Liver (tissue), 9 donors: Measurements from ENCODE around the gene DNAH6. TPM values are rescaled to one million over a fixed set of nuclear protein-coding genes. Genes with fewer than 3 reads are reported as not detected.

ENCODE experiments used
- DNase-seq: peaks from one replicate; pipeline ENCODE4 v3.0.0-alpha.2; 2017; ENCODE audit warnings: low spot score
- H3K27ac ChIP-seq, 2 donors: one replicate each; pipeline ENCODE4 v1.7.0; 2013; ENCODE audit warnings: inconsistent platforms in 2 of 2, low read length in 2 of 2, control low read depth in 1 of 2, low read depth in 1 of 2, mild to moderate bottlenecking in 1 of 2
- H3K27me3 ChIP-seq, 4 donors: one replicate each; pipeline versions ENCODE4 v1.6.1 to v1.7.0; 2013; ENCODE audit warnings: low read length in 3 of 4, inconsistent platforms in 1 of 4, mild to moderate bottlenecking in 1 of 4, moderate library complexity in 1 of 4; ENCODE audit not compliant: control insufficient read depth in 4 of 4, insufficient read depth in 4 of 4
- H3K36me3 ChIP-seq, 4 donors: one replicate each; pipeline versions ENCODE4 v1.6.1 to v1.7.0; 2013; ENCODE audit warnings: low read length in 3 of 4, mild to moderate bottlenecking in 3 of 4, low read depth in 1 of 4, moderate library complexity in 1 of 4; ENCODE audit not compliant: control insufficient read depth in 4 of 4, insufficient read depth in 3 of 4
- H3K4me1 ChIP-seq, 4 donors: one replicate each; pipeline versions ENCODE4 v1.6.1 to v1.7.0; 2013; ENCODE audit warnings: low read length in 3 of 4, mild to moderate bottlenecking in 3 of 4, moderate library complexity in 1 of 4; ENCODE audit not compliant: control insufficient read depth in 4 of 4, insufficient read depth in 4 of 4
- H3K4me3 ChIP-seq, 3 donors: one replicate each; pipeline versions ENCODE4 v1.6.1 to v1.7.0; 2013; ENCODE audit warnings: low read length in 3 of 3, control low read depth in 1 of 3, low read depth in 1 of 3, mild to moderate bottlenecking in 1 of 3
- H3K9ac ChIP-seq, 2 donors: one replicate each; pipeline ENCODE4 v1.7.0; 2013; ENCODE audit warnings: low read length in 2 of 2, mild to moderate bottlenecking in 2 of 2, moderate library complexity in 2 of 2, control low read depth in 1 of 2, low read depth in 1 of 2
- H3K9me3 ChIP-seq, 4 donors: one replicate each; pipeline versions ENCODE4 v1.6.1 to v1.7.0; 2013; ENCODE audit warnings: low read length in 3 of 4; ENCODE audit not compliant: control insufficient read depth in 4 of 4
- EGR1 ChIP-seq, 2 donors: IDR thresholded peaks; 2 replicates each; pipeline ENCODE4 v1.6.1; 2016 to 2018; ENCODE audit warnings: antibody characterized with exemption in 2 of 2, low read depth in 2 of 2
- FOXA1 ChIP-seq: IDR thresholded peaks from 2 replicates; pipeline ENCODE4 v1.6.1; 2016; ENCODE audit warnings: antibody characterized with exemption
- FOXA2 ChIP-seq: IDR thresholded peaks from 2 replicates; pipeline ENCODE4 v1.6.1; 2016; ENCODE audit warnings: antibody characterized with exemption
- GABPA ChIP-seq, 2 donors: IDR thresholded peaks in 1 of 2; conservative IDR thresholded peaks in 1 of 2; 2 replicates each; pipeline ENCODE4 v1.6.1; 2016; ENCODE audit warnings: antibody characterized with exemption in 2 of 2, mild to moderate bottlenecking in 1 of 2, moderate library complexity in 1 of 2
- HNF4A ChIP-seq, 2 donors: conservative IDR thresholded peaks; 2 replicates each; pipeline ENCODE4 v1.6.1; 2016; ENCODE audit warnings: antibody characterized with exemption in 2 of 2, mild to moderate bottlenecking in 2 of 2
- HNF4G ChIP-seq: IDR thresholded peaks from 2 replicates; pipeline ENCODE4 v1.6.1; 2016; ENCODE audit warnings: antibody characterized with exemption
- JUND ChIP-seq, 2 donors: IDR thresholded peaks; 2 replicates each; pipeline ENCODE4 v1.6.1; 2016; ENCODE audit warnings: antibody characterized with exemption in 2 of 2
- NR2F2 ChIP-seq: IDR thresholded peaks from 2 replicates; pipeline ENCODE4 v1.6.1; 2016; ENCODE audit warnings: antibody characterized with exemption
- RAD21 ChIP-seq, 2 donors: IDR thresholded peaks; 2 replicates each; pipeline ENCODE4 v1.6.1; 2016; ENCODE audit warnings: antibody characterized with exemption in 2 of 2, mild to moderate bottlenecking in 2 of 2
- RXRA ChIP-seq, 2 donors: IDR thresholded peaks; 2 replicates each; pipeline ENCODE4 v1.6.1; 2017 to 2018; ENCODE audit warnings: antibody characterized with exemption in 2 of 2, mild to moderate bottlenecking in 1 of 2
- SP1 ChIP-seq: IDR thresholded peaks from 2 replicates; pipeline ENCODE4 v1.6.1; 2018; ENCODE audit warnings: antibody characterized with exemption, mild to moderate bottlenecking
- TAF1 ChIP-seq: conservative IDR thresholded peaks from 2 replicates; pipeline ENCODE4 v1.6.1; 2016; ENCODE audit warnings: antibody characterized with exemption, mild to moderate bottlenecking
- YY1 ChIP-seq: IDR thresholded peaks from 2 replicates; pipeline ENCODE4 v1.6.1; 2016; ENCODE audit warnings: antibody characterized with exemption, mild to moderate bottlenecking
- WGBS: extraction: QIAGEN DNeasy Blood & Tissue Kit; methylation state at CpG from one replicate; pipeline ENCODE4 v1.1.7; 2013; 5-methylcytosine and 5-hydroxymethylcytosine counted together
- polyA plus RNA-seq, 2 donors: library from polyadenylated mRNA; stranded (reverse) in 1 of 2; unstranded in 1 of 2; fragments of 200-250 nt in 1 of 2; fragments of >200 nt in 1 of 2; fragmentation: Nextera tagmentation in 1 of 2; extraction: Ambion mirVana in 1 of 2; gene quantifications; one replicate each; pipeline versions ENCODE4 v1.2.1 to v1.2.3, GENCODE V29; 2013 to 2015
- total RNA-seq, 2 donors: library from RNA; depleted of rRNA; stranded (reverse); fragments of >200 nt; gene quantifications; one replicate each; pipeline ENCODE4 v1.2.3, GENCODE V29; 2014
- TF ChIP-seq, protein P1 (sequence below): IDR thresholded peaks from 2 replicates; pipeline ENCODE4 v1.6.1; 2016; ENCODE audit warnings: antibody characterized with exemption
- TF ChIP-seq, protein P2 (sequence below): IDR thresholded peaks from 2 replicates; pipeline ENCODE4 v1.6.1; 2016; ENCODE audit warnings: antibody characterized with exemption, mild to moderate bottlenecking
- TF ChIP-seq, protein P3 (sequence below): IDR thresholded peaks from 2 replicates; pipeline ENCODE4 v1.6.1; 2016; ENCODE audit warnings: antibody characterized with exemption
- TF ChIP-seq, protein P4 (sequence below): fragments of 150-350 bp; IDR thresholded peaks from 2 replicates; pipeline ENCODE4 v1.5.1; 2017; ENCODE audit warnings: improper control_type of control experiment, low read depth, low read length; ENCODE audit not compliant: missing input control
- TF ChIP-seq, protein P5 (sequence below): IDR thresholded peaks from 2 replicates; pipeline ENCODE4 v1.6.1; 2016; ENCODE audit warnings: antibody characterized with exemption
- donor health status: healthy.
- donor health status: healthy.
- donor health status: healthy.
- donor health status: healthy.
- donor health status: healthy.

The DNAH6 gene
- total and polyA plus RNA-seq, 4 donors: 0.32 to 1.6 (median 0.59) TPM

DNA sequence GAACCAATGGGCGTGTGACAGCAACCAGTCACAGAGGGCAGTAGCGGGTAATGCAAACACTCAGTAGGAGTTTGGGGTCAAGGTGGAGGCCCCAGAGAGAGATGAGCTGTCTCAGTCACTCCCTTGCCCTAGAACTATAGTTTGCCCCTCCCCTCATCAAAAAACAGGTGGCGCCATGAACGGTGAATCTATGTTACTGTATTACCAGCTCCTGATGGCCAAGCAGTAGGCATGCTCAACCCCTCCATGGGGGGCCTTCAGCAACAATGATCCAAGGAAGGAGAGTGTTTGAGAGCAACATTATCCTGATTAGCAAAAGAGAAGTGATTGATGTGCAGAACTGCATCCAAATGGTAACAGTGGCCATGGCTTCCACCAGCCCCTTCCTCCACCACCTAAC is 334.2 kb downstream of the DNAH6 start:
- Histone ChIP-seq H3K4me3 (no peak overlapping the region), H3K4me1 (no peaks in the 10 kb centered on the region), H3K27me3 (no peaks in the 10 kb centered on the region), H3K27ac (no peak overlapping the region), H3K9me3 (no peaks in the 10 kb centered on the region), H3K9ac (no peak overlapping the region), H3K36me3 (no peaks in the 10 kb centered on the region)
- 97% methylated on average over 4 of the region's 4 CpGs for WGBS
- no peak for TF ChIP-seq YY1
- no peak for TF ChIP-seq RAD21 (IDR thresholded peaks at IDR 0.05)
- TF ChIP-seq SP1: no peak
- TF ChIP-seq HNF4G: no peak
- no peak for TF ChIP-seq RXRA (IDR thresholded peaks at IDR 0.05)
- no peak for TF ChIP-seq HNF4A (conservative IDR thresholded peaks at IDR 0.05)
- TF ChIP-seq GABPA (IDR thresholded peaks at IDR 0.05 in 1 of 2, conservative IDR thresholded peaks at IDR 0.05 in 1 of 2): no peak
- TF ChIP-seq, protein P1, sequence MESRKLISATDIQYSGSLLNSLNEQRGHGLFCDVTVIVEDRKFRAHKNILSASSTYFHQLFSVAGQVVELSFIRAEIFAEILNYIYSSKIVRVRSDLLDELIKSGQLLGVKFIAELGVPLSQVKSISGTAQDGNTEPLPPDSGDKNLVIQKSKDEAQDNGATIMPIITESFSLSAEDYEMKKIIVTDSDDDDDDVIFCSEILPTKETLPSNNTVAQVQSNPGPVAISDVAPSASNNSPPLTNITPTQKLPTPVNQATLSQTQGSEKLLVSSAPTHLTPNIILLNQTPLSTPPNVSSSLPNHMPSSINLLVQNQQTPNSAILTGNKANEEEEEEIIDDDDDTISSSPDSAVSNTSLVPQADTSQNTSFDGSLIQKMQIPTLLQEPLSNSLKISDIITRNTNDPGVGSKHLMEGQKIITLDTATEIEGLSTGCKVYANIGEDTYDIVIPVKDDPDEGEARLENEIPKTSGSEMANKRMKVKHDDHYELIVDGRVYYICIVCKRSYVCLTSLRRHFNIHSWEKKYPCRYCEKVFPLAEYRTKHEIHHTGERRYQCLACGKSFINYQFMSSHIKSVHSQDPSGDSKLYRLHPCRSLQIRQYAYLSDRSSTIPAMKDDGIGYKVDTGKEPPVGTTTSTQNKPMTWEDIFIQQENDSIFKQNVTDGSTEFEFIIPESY: no peak
- no peak for TF ChIP-seq TAF1
- TF ChIP-seq NR2F2: no peak
- TF ChIP-seq, protein P2, sequence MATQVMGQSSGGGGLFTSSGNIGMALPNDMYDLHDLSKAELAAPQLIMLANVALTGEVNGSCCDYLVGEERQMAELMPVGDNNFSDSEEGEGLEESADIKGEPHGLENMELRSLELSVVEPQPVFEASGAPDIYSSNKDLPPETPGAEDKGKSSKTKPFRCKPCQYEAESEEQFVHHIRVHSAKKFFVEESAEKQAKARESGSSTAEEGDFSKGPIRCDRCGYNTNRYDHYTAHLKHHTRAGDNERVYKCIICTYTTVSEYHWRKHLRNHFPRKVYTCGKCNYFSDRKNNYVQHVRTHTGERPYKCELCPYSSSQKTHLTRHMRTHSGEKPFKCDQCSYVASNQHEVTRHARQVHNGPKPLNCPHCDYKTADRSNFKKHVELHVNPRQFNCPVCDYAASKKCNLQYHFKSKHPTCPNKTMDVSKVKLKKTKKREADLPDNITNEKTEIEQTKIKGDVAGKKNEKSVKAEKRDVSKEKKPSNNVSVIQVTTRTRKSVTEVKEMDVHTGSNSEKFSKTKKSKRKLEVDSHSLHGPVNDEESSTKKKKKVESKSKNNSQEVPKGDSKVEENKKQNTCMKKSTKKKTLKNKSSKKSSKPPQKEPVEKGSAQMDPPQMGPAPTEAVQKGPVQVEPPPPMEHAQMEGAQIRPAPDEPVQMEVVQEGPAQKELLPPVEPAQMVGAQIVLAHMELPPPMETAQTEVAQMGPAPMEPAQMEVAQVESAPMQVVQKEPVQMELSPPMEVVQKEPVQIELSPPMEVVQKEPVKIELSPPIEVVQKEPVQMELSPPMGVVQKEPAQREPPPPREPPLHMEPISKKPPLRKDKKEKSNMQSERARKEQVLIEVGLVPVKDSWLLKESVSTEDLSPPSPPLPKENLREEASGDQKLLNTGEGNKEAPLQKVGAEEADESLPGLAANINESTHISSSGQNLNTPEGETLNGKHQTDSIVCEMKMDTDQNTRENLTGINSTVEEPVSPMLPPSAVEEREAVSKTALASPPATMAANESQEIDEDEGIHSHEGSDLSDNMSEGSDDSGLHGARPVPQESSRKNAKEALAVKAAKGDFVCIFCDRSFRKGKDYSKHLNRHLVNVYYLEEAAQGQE: no peak
- TF ChIP-seq, protein P3, sequence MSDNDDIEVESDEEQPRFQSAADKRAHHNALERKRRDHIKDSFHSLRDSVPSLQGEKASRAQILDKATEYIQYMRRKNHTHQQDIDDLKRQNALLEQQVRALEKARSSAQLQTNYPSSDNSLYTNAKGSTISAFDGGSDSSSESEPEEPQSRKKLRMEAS: no peak
- TF ChIP-seq EGR1 (IDR thresholded peaks at IDR 0.05; ENCODE audit: low read depth in 2 of 2): no peak
- no peak for DNase-seq

DNA sequence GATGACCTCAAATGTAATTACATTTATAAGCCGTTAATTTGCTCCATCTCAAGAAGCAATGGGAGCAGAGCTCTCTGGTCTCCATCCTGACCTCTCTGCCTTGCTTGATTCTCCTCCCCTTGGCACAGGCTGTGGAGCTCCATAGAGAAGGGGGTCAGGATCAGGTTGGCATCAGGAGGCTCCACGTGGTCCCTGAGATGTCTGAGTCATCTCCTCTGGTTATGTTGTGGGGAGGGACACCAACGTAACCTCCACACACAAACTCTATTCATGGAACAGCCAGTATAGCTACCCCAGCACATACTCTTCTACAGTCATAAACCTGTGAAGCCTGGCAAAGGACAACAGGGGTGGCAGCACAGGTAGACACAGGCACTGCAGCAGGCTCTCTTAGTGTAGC is 335.6 kb downstream of the DNAH6 start:
- Histone ChIP-seq H3K27ac (no peak overlapping the region), H3K4me1 (no peaks in the 10 kb centered on the region), H3K9ac (no peak overlapping the region), H3K9me3 (no peaks in the 10 kb centered on the region), H3K4me3 (no peak overlapping the region), H3K36me3 (no peaks in the 10 kb centered on the region), H3K27me3 (no peaks in the 10 kb centered on the region)
- 80% methylated on average over 3 of the region's 3 CpGs for WGBS
- DNase-seq: no peak
- TF ChIP-seq, protein P1: no peak
- TF ChIP-seq YY1: no peak
- TF ChIP-seq SP1: no peak
- no peak for TF ChIP-seq HNF4A (conservative IDR thresholded peaks at IDR 0.05)
- no peak for TF ChIP-seq FOXA1
- TF ChIP-seq GABPA (IDR thresholded peaks at IDR 0.05 in 1 of 2, conservative IDR thresholded peaks at IDR 0.05 in 1 of 2): no peak
- TF ChIP-seq FOXA2: no peak
- TF ChIP-seq, protein P4, sequence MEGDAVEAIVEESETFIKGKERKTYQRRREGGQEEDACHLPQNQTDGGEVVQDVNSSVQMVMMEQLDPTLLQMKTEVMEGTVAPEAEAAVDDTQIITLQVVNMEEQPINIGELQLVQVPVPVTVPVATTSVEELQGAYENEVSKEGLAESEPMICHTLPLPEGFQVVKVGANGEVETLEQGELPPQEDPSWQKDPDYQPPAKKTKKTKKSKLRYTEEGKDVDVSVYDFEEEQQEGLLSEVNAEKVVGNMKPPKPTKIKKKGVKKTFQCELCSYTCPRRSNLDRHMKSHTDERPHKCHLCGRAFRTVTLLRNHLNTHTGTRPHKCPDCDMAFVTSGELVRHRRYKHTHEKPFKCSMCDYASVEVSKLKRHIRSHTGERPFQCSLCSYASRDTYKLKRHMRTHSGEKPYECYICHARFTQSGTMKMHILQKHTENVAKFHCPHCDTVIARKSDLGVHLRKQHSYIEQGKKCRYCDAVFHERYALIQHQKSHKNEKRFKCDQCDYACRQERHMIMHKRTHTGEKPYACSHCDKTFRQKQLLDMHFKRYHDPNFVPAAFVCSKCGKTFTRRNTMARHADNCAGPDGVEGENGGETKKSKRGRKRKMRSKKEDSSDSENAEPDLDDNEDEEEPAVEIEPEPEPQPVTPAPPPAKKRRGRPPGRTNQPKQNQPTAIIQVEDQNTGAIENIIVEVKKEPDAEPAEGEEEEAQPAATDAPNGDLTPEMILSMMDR: no peak
- no peak for TF ChIP-seq RAD21 (IDR thresholded peaks at IDR 0.05)
- TF ChIP-seq, protein P2: no peak
- TF ChIP-seq HNF4G: no peak
- TF ChIP-seq, protein P5, sequence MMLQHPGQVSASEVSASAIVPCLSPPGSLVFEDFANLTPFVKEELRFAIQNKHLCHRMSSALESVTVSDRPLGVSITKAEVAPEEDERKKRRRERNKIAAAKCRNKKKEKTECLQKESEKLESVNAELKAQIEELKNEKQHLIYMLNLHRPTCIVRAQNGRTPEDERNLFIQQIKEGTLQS: no peak
- TF ChIP-seq EGR1 (IDR thresholded peaks at IDR 0.05; ENCODE audit: low read depth in 2 of 2): no peak
- TF ChIP-seq, protein P3: no peak
- TF ChIP-seq JUND (IDR thresholded peaks at IDR 0.05): no peak
- no peak for TF ChIP-seq NR2F2
- no peak for TF ChIP-seq RXRA (IDR thresholded peaks at IDR 0.05)
